A549 treated with dexamethasone at 1 μM for 4 hours (cell line): ENCODE data around the gene TLR3. TPM values are rescaled to one million over a fixed set of nuclear protein-coding genes. Genes with fewer than 3 reads are reported as not detected.

Experiments
- total RNA-seq: library from RNA; stranded (reverse); fragments of 200-300 nt; extraction: Qiagen RNA extraction; gene quantifications from 5 replicates; pipeline ENCODE4 v1.2.3, GENCODE V29; 2022

TLR3 gene
- 0.19 to 0.43 TPM (median 0.36 TPM) in 5 replicates for total RNA-seq

DNA sequence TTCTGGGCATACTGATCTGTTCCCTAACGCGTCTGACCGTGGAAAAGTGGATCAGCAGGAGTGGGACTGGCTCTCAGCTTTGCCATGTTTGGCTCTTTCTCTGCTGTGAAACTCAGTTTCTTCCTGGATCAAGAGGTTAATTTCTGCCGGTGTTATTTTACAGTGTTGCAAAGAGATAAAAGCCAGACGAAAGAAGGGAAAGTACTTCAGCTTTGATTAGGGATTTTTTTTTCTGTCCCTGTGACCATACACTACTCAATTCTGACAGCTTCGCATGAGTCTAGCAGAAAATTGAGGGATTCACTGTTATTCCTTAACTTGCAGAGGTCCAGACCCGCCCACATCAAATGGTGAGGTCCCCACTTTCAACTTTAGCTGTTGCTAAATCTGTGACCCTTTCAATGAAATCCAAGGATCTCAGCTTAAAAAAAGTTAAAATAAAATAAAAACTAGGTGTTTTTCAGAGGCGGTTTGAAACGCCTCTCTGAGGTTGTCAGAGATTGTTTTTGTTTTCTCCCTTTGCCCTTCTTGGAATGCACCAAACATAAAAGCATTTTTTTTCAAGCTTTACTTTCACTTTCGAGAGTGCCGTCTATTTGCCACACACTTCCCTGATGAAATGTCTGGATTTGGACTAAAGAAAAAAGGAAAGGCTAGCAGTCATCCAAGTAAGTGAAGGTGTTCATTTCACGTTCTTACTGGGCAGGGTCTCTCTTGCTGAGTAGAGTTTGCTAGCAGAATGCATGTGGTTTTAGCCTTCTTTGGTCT, at the start of gene TLR3:
Gene TLR3, plus strand, starts transcription at position 576 of the 768 bp plus-strand sequence. CDS start 7,464 bp downstream, outside the sequence.

DNA sequence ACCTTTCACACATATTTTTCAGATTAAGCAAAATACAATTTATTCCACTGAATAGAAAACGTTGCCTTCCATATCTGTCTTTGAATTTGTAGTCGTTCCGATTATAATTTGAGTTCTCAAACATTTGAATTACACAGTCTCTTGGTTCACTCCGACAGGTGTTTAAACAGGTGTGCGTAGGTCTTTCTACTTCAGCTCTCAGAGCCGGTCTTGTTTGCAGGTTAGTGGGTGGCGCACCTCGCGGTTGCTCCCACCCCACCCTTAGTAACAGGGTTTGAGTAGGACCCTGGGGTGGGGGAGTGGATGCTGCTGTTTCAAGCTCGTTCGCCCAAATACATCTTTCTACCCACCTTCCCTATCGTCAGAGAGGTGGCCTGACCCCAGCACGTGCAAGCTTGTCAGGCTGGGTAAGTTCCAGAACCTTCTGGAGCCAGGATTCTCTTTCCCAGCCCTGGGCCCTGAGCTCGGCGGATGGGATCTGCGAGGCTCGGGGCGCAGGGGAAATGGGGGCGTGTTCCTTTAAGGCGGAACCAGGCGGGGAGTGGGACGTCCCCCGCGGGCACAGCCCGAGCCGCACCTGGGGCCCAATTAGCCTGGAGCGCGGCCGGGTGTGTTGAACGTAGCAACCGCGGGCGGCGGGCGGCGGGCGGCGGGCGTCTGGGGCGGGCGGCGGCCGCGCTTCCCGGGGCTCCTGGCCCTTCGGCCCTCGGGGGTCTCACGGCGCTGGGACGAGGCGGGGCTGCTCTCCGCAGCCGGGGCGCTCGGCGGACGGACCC, 35.3 kb downstream of the TLR3 start, which contains the start of gene FAM149A:
Gene FAM149A, plus strand, starts transcription at position 591 of the 776 bp plus-strand sequence.

Other genes with a start within 250 kb of the TLR3 start
- 1.3 to 2.1 TPM (median 1.6 TPM) in 5 replicates for gene FAM149A, start 35.5 kb downstream of the TLR3 start, total RNA-seq
- 2.9 to 3.4 TPM (median 3.2 TPM) in 5 replicates for gene CYP4V2, start 122.4 kb downstream of the TLR3 start, total RNA-seq
- 0.05 TPM in 1 of 5 replicates, not detected in the others for gene KLKB1, start 158.4 kb downstream of the TLR3 start, total RNA-seq
- gene F11, start 197.0 kb downstream of the TLR3 start, total RNA-seq, result not detected in 5 replicates